CD4-positive, alpha-beta T cell (primary cell): ENCODE measurements around the gene ELAVL1. TPM values are rescaled to one million over a fixed set of nuclear protein-coding genes. Genes with fewer than 3 reads are reported as not detected.

ENCODE experiments used
- ATAC-seq: fragments of 200-7000 bp; cut with Tn5 transposase; one replicate; pipeline ENCODE4 v1.10.0; 2022; ENCODE audit warnings: mild to moderate bottlenecking; ENCODE audit not compliant: poor library complexity
- CTCF ChIA-PET: fragments of 350-600 bp; sonication (Branson Sonifier 250); formaldehyde crosslinking; loops from one replicate; lab custom pipeline; 2021; ENCODE audit warnings: antibody characterized with exemption, inconsistent platforms; lab: Charles Lee
- POLR2A ChIA-PET: fragments of 350-600 bp; sonication (Branson Sonifier 250); formaldehyde crosslinking; loops from one replicate; lab custom pipeline; 2021; ENCODE audit warnings: antibody characterized with exemption, inconsistent platforms; lab: Charles Lee
- DNase-seq, 14 experiments: peaks; one replicate each; pipeline ENCODE4 v3.0.0-alpha.2; 2013 to 2020; ENCODE audit warnings: mixed read lengths in 2 of 14
- H3K27ac ChIP-seq, 2 donors: one replicate each; pipeline versions ENCODE4 v1.5.1 to v1.7.0; 2013; ENCODE audit warnings: low read length in 2 of 2, low read depth in 1 of 2, mild to moderate bottlenecking in 1 of 2
- H3K27me3 ChIP-seq, 2 experiments: 1 replicate in 1 of 2; 2 replicates in 1 of 2; pipeline versions ENCODE4 v1.6.1 to v1.7.0; 2013; ENCODE audit warnings: low read length in 2 of 2, control low read depth in 1 of 2, mild to moderate bottlenecking in 1 of 2, moderate library complexity in 1 of 2; ENCODE audit not compliant: insufficient read depth in 2 of 2, control insufficient read depth in 1 of 2
- H3K36me3 ChIP-seq: one replicate; pipeline ENCODE4 v1.6.1; 2013; ENCODE audit warnings: low read length, control low read depth; ENCODE audit not compliant: insufficient read depth
- H3K4me1 ChIP-seq: one replicate; pipeline ENCODE4 v1.6.1; 2013; ENCODE audit warnings: low read length, control low read depth; ENCODE audit not compliant: insufficient read depth
- H3K4me3 ChIP-seq: one replicate; pipeline ENCODE4 v1.5.1; 2013; ENCODE audit warnings: mild to moderate bottlenecking, low read length, moderate library complexity
- H3K9me3 ChIP-seq, 2 experiments: 1 replicate in 1 of 2; 2 replicates in 1 of 2; pipeline versions ENCODE4 v1.6.1 to v1.7.0; 2013; ENCODE audit warnings: low read length in 2 of 2, mild to moderate bottlenecking in 2 of 2, control low read depth in 1 of 2, moderate library complexity in 1 of 2; ENCODE audit not compliant: control insufficient read depth in 1 of 2, insufficient read depth in 1 of 2
- H3K27ac Mint-ChIP-seq: one replicate; pipeline ENCODE4 v1.8.0; 2020; ENCODE audit warnings: mixed read lengths
- H3K27me3 Mint-ChIP-seq: one replicate; pipeline ENCODE4 v1.8.0; 2021; ENCODE audit warnings: mixed read lengths
- H3K36me3 Mint-ChIP-seq: one replicate; pipeline ENCODE4 v1.8.0; 2021; ENCODE audit warnings: low read depth, mixed read lengths
- H3K4me1 Mint-ChIP-seq: one replicate; pipeline ENCODE4 v1.8.0; 2021; ENCODE audit warnings: low read depth, mixed read lengths
- H3K4me3 Mint-ChIP-seq: one replicate; pipeline ENCODE4 v1.8.0; 2020; ENCODE audit warnings: mild to moderate bottlenecking, mixed read lengths
- H3K9me3 Mint-ChIP-seq: one replicate; pipeline ENCODE4 v1.8.0; 2020; ENCODE audit warnings: mixed read lengths
- intact Hi-C, 2 experiments: fragments of 100-400 bp; cut with DNase I in 1 of 2; cut with micrococcal nuclease in 1 of 2; formaldehyde crosslinking; loops; one replicate each; pipeline versions ENCODE4 v1.15.1 to v1.9.0; 2023 to 2025; cut with DNase I, micrococcal nuclease
- total RNA-seq, 174 experiments: library from RNA in 2 of 174; stranded (reverse) in 2 of 174; gene quantifications; one replicate each; pipeline ENCODE4 v1.2.3 and lab custom pipeline; 2021 to 2026
- TF ChIP-seq, protein P1 (sequence below): fragments of 200-600 bp; IDR thresholded peaks from one replicate; pipeline ENCODE4 v1.8.0; 2022; ENCODE audit warnings: antibody characterized with exemption, mild to moderate bottlenecking

ELAVL1 gene
- total RNA-seq, 2 experiments from 2014 or later, result 17.1 to 20.8 TPM

DNA sequence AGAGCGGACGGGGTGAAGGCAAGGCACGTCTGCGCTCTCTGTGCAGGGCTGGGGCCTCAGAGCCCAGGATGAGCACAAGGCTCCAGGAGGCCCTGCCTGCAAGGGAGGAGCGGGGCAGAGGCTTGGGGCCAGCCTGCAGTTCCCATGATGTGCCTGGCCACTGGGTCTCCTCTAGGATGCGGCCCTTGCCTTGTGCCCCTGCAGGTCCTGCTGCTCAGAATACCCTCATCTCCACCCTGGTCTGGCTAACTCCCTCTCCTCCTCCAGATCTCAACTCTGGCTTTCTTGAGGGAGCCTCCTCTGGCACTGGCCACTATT, 27.8 kb downstream of the ELAVL1 start:
- Mint-ChIP-seq H3K27me3 (no peaks in the 10 kb centered on the region), H3K9me3 (no peaks in the 10 kb centered on the region), H3K36me3 (peaks cover 46% of the 10 kb centered on the region), H3K4me1 (no peaks in the 10 kb centered on the region), H3K4me3 (no peak overlapping the region), H3K27ac (no peak overlapping the region)
- ChIA-PET CTCF (no interaction called here), POLR2A (no interaction called here)
- intact Hi-C loops, result loop anchor here in 1 of 2 experiments (10.0 kb wide), 1 partner anchor 277 kb away; no protein-coding TSS in a partner anchor
- H3K27me3 ChIP-seq, result no peaks in the 10 kb centered on the region
- TF ChIP-seq, protein P1, sequence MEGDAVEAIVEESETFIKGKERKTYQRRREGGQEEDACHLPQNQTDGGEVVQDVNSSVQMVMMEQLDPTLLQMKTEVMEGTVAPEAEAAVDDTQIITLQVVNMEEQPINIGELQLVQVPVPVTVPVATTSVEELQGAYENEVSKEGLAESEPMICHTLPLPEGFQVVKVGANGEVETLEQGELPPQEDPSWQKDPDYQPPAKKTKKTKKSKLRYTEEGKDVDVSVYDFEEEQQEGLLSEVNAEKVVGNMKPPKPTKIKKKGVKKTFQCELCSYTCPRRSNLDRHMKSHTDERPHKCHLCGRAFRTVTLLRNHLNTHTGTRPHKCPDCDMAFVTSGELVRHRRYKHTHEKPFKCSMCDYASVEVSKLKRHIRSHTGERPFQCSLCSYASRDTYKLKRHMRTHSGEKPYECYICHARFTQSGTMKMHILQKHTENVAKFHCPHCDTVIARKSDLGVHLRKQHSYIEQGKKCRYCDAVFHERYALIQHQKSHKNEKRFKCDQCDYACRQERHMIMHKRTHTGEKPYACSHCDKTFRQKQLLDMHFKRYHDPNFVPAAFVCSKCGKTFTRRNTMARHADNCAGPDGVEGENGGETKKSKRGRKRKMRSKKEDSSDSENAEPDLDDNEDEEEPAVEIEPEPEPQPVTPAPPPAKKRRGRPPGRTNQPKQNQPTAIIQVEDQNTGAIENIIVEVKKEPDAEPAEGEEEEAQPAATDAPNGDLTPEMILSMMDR, result no peak
- H3K4me1 ChIP-seq, result no peaks in the 10 kb centered on the region
- no peak for DNase-seq
- no peaks in the 10 kb centered on the region for H3K9me3 ChIP-seq
- H3K27ac ChIP-seq, result no peak overlapping the region
- H3K36me3 ChIP-seq, result peaks cover 73% of the 10 kb centered on the region
- no peak for ATAC-seq
- no peak overlapping the region for H3K4me3 ChIP-seq

DNA sequence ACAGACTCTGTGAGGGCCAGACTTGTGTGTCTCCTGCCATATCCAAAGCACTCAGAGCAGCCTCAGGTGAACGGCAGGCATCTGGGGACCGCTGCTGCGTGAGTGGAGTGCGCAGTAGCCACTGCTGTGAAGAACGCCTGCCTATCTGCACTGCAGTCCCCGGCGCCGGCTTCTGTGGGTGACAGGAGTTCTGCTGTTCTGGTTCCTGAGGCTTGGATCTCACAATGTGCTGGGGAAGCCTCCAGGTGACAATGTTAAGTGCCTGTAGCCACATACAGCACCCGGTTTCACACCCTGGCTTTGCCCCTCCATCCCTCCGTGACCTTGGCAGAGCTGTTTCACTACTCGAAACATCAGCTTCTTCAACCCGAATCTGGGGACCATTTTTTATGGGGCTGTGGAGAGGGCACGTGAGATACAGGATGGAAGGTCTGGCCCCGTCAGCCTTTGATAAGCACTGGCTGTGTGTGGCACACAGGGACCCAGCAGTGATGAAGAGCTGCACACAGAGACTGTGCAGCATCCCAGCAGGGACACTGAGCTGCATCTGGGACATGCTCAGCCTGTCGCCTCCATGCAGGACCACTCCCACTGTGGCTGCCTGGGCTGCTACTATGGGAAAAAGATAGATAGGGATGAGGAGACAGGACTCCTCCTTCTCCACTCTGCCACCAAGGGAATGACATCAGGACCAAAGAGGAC, 28.3 kb downstream of the ELAVL1 start:
- DNase-seq (no peak), ATAC-seq (no peak)
- H3K27ac ChIP-seq, result no peak overlapping the region
- Mint-ChIP-seq H3K36me3 (peaks cover 41% of the 10 kb centered on the region), H3K4me3 (no peak overlapping the region), H3K27me3 (no peaks in the 10 kb centered on the region), H3K27ac (no peak overlapping the region), H3K9me3 (no peaks in the 10 kb centered on the region), H3K4me1 (no peaks in the 10 kb centered on the region)
- H3K4me3 ChIP-seq, result no peak overlapping the region
- peaks cover 71% of the 10 kb centered on the region for H3K36me3 ChIP-seq
- H3K4me1 ChIP-seq, result no peaks in the 10 kb centered on the region
- ChIA-PET CTCF (no interaction called here), POLR2A (no interaction called here)
- no peaks in the 10 kb centered on the region for H3K27me3 ChIP-seq
- TF ChIP-seq, protein P1, result no peak
- intact Hi-C loops, result loop anchor here in 1 of 2 experiments (10.0 kb wide), 1 partner anchor 278 kb away; no protein-coding TSS in a partner anchor
- no peaks in the 10 kb centered on the region for H3K9me3 ChIP-seq

DNA sequence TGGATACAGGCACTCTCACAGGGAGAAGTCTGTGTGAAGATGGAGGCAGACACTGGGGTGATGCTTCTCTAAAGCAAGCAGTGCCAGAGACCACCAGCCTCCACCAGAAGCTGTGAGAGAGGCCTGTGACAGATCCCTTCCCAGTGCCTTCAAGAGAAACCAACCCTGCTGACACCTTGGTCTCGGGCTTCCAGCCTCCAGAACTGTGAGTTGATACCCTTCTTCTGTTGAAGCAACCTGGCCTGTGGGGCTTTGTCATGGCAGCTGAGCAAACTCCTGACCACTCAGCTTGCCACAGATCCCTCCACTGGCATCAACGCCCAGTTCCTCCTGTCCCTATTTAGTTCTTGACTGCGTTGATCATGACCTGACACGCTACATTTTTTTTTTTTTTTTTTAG, 29.0 kb downstream of the ELAVL1 start:
- no peaks in the 10 kb centered on the region for H3K4me1 ChIP-seq
- POLR2A ChIA-PET, result no interaction called here

More for the DNA sequence above, 29.0 kb downstream of the ELAVL1 start:
- Histone ChIP-seq H3K27ac (no peak overlapping the region), H3K27me3 (no peaks in the 10 kb centered on the region), H3K36me3 (peaks cover 73% of the 10 kb centered on the region), H3K4me3 (no peak overlapping the region), H3K9me3 (no peaks in the 10 kb centered on the region)
- DNase-seq (no peak), ATAC-seq (no peak)
- Mint-ChIP-seq H3K9me3 (no peaks in the 10 kb centered on the region), H3K36me3 (peaks cover 38% of the 10 kb centered on the region), H3K27me3 (no peaks in the 10 kb centered on the region), H3K4me1 (no peaks in the 10 kb centered on the region), H3K4me3 (no peak overlapping the region), H3K27ac (no peak overlapping the region)
- CTCF ChIA-PET, result no interaction called here
- TF ChIP-seq, protein P1, result no peak
- intact Hi-C loops, result loop anchor here in 1 of 2 experiments (10.0 kb wide), 1 partner anchor 278 kb away; no protein-coding TSS in a partner anchor
